NCI-H524 treated with DMSO at 0.1 percent for 48 hours (cell line): Measurements from ENCODE around the gene ATP2C2.
"Not testable (repeated sequence)": the region's sequence is repeated elsewhere in the genome, so short reads cannot be mapped to it uniquely, and the experiment has no call there.

ENCODE experiments used
- DNase-seq: peaks from one replicate; lab custom pipeline; 2025; lab: John Stamatoyannopoulos, UW

Gene ATP2C2

DNA sequence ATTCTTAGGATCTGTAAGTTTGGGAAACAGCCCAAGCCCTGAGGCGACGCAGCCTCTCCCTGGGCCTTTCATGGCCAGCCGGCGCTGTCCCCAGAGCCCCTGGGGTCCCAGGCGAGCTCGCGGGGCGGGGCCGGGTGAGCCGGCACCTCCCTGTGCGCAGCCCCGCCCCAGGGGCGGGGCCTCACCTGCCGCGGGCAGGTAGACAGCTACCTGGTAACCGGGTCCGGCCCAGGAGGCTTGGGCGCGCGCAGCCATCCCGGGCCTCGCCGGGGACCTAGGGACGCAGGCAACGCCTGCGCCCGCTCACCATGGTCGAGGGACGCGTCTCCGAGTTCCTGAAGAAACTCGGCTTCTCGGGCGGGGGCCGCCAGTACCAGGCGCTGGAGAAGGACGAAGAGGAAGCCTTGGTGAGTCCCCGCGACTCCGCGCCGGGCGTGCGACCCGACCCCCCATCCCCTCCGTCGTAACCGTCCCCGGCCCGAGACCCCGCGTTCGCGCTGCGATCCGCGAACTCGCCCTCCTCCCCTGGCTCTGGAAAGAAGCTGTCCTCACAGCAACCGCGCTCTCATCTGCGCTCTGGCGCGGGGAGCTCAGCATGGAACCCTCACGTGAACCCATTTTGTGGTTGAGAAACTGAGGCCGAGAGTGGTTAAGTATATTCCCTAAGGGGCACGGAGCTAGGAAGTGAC lies at the start of gene ATP2C2:
Gene ATP2C2, plus strand, starts transcription at position 231 of the 689 bp plus-strand sequence. Its CDS starts 78 bp downstream, at position 309.
- DNase-seq: no peak

- DNase-seq: no peak
These were observed 49.1 kb upstream of the ATP2C2 start for GRCh38 chr16:84319146-84319760.

DNA sequence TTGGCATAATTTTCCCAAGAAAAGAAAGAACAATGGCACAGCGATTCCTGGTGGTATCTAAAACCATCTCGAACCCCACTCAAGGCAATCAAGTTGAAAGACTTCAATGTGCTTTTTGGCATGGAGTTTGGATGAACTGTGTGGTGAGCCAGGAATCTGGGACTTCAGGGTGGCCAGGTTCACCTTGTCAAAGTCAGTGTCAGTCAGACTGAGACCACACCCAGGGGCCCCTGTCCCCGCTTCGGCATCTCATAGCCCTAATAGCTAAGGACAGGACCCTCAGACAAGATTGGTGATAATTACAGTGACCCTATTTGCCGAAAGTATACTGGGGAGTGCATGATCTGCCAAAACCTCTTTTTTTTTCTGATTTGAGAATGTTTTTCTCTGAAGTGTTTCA lies 47.8 kb upstream of the ATP2C2 start:
- DNase-seq: no peak

GRCh38 chr16:84321932-84322331 lies 46.4 kb upstream of the ATP2C2 start:
- no peak for DNase-seq

- DNase-seq: no peak
These were observed 45.6 kb upstream of the ATP2C2 start for GRCh38 chr16:84322749-84323148.

- no peak for DNase-seq
These were observed 44.7 kb upstream of the ATP2C2 start for GRCh38 chr16:84323606-84324005.

DNA sequence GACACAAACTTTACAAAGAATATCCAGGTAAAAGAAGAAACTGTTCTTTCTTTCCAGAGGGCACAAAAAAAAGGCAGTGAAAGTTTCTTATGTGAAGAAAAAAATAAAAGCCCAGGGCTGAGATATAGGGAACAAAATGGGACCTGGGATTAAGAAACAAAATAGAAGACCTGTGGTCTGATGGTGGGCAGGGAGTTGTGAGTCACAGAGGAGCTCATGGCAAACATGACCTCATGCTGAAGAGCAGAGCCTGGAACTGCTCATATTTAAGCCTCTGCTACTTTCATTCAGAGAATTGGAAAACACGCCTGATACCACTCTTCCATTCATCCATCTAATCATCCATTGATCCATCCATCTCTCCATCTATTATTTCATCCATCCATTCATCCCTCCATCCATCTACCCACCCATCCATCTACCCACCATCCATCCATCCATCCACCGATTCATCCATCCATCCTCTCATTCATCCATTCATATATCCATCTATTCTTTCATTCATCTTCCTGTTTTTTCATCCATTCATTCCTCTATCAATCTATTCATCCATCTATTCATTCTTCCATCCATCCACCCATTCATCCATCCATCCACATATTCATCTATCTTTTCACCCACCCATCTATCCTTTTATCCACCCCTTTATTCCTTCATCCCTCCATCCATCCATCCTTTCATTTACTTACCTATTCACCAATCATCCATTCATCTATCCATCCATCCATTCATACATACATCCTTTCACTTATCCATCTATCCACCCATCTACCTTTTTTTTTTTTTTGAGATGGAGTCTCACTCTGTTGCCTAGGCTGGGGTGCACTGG lies 43.7 kb upstream of the ATP2C2 start:
- DNase-seq: no peak

GRCh38 chr16:84326545-84326944 lies 41.8 kb upstream of the ATP2C2 start:
- DNase-seq: no peak

- no peak for DNase-seq
These were observed 40.3 kb upstream of the ATP2C2 start for GRCh38 chr16:84327926-84328505.

DNA sequence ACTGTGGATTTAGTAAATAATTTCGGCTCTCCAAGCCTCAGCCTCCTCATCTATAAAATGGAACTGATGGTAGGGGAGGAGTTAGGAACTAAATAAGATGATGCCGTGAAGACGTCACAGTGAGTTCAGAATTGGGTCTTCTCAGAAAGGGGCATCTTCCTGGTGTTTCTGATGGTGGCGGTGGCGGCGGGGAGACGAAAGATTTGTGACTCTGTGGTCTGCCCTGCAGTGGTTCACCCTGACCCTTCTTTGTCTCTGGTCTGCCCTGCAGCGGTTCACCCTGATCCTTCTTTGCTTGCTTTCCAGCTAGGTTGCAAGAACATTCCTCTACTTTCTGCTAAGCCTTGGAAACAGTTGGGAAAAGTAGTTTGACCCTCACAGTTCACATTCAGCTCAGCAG lies 39.3 kb upstream of the ATP2C2 start:
- DNase-seq: no peak

- no peak for DNase-seq
These were observed 38.3 kb upstream of the ATP2C2 start for GRCh38 chr16:84329843-84330684.

- no peak for DNase-seq
These were observed 37.7 kb upstream of the ATP2C2 start for GRCh38 chr16:84330685-84331050.

DNA sequence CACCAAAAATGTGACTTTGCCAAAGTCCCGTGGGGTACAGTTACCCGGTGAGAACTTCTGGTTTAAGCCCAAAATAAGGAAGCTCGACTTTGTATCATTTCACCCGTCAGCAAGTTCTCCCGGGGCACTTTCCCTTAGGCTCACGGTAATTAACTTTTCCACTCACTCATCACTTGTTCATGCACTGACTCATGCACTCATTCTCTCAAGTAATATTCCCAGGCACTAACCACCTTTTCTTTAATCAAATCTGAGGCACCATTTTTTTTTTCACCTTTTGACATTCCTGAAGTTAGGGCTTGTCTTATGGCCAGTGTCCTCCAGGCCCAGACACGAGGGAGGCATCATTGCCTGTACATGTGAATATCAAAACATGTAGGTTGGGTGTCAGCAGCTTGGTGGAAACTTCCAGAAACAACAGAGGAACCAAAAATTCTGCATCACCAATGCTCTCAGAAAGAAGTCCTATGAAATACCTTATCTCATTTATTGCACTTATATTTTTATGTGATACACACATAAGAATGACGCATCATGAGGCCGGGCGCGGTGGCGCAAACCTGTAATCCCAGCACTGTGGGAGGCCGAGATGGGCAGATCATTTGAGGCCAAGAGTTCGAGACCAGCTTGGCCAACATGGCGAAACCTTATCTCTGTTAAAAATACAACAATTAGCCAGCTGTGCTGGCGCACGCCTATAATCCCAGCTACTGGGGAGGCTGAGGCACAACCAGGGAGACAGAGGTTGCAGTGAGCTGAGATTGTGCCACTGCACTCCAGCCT lies 36.1 kb upstream of the ATP2C2 start:
- no peak for DNase-seq

DNA sequence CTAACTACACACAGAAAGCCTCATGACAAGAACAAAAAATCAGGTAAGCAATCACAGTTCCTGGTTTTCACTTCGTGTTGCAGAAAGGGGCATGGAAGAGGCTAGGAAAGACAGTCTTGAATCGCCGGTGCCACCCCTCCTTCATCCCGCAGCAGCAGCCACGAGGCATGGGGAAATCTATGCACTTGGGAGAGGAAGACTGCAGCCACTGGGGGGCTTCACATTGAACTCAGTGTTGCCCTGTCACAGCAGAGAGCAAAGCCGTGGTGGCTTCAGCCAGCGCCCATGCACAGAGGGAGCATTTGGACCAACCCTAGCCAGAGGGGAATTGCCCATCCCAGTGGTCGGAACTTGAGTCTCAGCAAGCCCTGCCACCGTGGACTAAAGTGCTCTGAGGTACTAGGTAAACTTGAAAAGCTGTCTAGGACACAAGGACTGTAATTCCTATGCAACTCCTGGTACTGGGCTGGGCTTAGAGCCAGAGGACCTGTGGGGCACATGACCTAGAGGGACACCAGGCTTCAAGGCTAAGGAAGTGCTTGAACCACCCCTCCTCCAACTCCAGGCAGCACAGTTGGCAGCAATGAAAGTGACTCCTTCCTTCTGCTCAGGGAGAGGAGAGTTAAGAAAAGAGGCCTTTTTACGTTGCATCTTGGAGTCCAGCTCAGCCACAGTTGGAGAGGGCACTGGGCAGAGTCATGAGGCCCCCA lies 35.2 kb upstream of the ATP2C2 start:
- no peak for DNase-seq

GRCh38 chr16:84334058-84334457 lies 34.3 kb upstream of the ATP2C2 start:
- no peak for DNase-seq

DNA sequence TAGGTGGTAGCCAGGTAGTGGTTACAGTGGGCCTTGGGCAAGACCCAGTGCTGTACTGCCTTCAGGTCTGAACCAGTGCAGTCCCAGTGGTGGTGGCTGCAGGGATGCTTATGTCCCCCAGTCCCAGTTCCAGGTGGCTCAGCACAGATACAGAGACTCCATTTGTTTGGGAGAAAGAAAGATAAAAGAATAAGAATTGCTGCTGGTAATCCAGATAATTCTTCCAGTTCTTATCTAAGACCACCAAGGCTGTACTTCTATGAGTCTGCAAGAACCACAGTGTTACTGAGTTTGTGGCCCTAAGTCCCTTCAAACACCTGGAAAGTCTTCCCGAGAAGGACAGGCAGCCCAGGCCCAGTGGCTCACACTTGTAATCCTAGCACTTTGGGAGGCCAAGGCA lies 33.9 kb upstream of the ATP2C2 start:
- no peak for DNase-seq

GRCh38 chr16:84337236-84337635 lies 31.1 kb upstream of the ATP2C2 start:
- not testable (repeated sequence) for DNase-seq

DNA sequence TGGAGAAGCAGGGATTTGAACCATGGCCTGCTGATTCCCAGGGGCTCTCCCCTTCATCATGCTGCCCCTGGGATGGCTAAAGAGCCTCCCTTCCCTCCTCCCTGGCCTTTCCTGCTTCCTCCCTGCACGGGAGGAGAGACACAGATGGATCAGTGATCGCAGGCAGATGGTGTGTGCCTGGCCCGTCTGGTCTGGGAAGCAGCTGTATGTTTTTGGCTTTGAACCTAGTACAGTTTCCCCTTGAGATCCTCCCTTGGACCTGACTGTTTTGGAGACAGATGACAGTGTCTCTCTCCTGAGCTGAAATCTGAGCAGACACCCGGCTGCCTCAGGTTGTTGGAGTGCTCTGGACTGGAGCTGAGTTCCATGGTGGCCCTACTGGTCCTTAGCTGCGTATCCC lies 29.0 kb upstream of the ATP2C2 start:
- DNase-seq: peak; percentile 96

DNA sequence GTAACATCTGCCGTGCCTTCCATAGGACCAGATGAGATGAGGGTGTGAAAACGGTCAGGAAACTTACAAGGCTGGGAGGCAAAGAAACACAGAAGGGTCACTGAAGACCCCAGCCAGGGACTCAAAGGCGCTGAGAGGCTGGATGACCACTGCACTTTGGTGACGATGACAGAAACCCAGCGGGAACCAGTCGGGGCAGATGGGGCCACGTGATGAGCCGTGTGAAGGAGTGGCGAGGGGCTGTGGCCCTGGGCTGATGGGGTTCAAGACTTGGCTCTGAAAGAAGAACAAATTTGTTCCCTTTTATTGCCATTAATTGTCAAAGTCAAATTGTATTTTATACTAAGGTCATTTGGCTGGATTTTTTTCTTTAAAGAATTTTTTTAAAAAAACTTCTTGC lies 28.6 kb upstream of the ATP2C2 start:
- no peak for DNase-seq

GRCh38 chr16:84340325-84341040 lies 27.9 kb upstream of the ATP2C2 start:
- DNase-seq: no peak
